Measurements from ENCODE around the gene AQR.
"Not testable (repeated sequence)": the region's sequence is repeated elsewhere in the genome, so short reads cannot be mapped to it uniquely, and the experiment has no call there.

The AQR gene

DNA sequence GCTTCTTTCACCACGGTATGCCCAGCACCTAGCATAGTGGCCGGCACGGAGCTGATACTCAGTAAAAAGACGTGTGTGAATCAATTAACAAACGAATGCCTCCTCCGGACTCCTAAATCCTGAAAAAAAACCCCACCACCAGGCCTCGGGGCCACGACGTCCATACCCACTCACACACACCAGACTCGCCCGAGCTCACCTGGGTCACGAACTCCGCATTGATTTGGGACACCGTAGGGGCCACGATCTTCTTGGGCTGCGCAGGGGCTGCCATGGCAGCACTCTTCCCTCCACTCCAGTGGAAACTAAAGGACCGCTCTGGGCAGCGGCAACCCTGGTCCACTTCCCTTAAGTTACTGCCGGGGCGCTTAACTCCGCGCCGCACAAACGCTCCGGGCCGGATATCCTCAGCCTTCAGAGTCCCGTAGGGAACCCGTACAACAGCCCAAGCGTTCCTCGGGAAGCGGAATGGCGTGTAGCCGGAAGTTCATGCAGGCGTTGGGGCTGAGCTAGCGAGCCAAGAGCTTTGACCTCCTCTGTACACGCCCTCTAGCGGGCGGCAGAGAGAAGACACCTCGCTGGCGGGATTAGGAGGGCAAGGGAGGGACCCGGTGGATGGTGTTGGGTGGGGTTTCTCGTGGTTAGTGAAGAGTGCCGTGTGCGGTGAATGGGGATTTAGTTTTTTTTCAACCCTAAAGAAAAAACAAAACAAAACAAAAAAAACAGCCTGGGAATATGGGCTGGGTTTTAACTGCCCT, at the start of gene AQR:
AQR (minus strand) TSS at position 403 of the 758 bp plus-strand sequence; CDS start at position 274, 129 bp downstream.
- peak; percentile 97 for DNase-seq

DNA sequence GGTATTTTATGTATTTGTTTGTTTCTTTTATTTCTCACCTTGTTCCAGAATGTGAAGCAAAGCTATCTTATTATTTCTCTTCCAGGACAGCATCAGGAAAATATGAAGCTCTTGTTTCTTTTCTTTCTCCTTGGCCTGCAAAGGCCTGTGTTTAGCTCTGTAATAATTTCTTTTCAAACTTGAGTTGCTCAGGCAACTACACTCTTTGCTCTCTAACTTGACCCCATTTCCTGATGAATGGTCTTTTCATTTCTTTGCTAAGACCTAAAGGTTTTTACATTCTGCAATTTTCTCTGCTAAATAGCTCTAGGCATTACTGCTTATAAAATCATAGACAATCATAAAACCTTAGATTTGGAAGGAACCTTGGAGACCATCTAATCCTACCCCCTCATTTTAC, 44.7 kb upstream of the AQR start:
- DNase-seq: peak; percentile 50

DNA sequence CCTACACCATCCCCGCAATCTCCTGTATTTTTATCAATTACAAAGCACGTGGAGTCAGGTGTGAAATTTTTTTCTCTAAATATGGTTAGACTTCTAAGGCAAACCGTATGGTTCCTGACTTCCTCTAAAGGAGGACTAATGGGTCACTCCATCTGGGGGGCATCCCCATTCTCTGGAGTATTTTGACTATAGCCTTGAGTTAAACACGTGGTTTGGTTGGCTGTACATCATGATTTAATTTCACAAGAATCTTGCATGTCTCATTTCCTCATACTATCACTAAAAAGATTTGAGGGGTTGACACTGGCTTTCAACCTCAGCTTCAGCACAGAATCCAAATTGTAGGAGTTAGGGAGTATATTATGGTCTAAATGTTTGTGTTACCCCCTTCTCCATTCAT, 43.8 kb upstream of the AQR start:
- DNase-seq: no peak

DNA sequence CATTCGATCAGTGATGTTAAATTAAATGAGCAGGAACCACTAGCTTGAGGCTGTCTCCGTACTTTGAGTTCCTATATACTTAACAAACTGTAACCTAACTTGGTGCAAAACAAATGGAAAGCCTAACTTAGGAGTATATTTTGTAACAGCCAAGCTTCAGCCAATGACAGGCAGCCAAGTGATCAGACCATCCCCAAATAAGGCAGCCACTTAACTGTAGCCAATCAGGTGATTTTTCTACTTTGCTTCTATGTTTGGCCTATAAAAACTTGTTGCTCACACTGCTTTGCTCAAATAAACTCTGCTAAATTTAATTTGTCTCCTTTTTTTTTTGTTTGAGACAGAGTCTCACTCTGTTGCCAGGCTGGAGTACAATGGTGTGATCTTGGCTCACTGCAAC, 37.9 kb upstream of the AQR start:
- DNase-seq: no peak

DNA sequence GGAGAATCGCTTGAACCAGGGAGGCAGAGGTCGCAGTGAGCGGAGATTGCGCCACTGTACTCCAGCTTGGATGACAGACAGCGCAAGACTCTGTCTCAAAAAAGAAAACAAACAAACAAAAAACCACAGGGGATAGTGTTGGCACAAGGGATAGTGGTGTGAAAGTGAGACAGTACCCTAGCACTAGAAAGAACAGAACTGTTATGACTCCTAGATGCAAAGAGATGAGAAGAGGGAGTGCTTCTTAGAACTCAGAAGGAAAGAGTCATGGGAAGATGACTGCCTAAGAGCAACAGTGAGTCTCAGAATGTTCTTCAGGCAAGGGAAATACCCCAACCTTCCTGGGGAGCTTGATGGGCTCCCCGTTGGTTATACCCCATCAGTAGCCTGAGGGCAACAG, 36.4 kb upstream of the AQR start:
- DNase-seq: no peak

DNA sequence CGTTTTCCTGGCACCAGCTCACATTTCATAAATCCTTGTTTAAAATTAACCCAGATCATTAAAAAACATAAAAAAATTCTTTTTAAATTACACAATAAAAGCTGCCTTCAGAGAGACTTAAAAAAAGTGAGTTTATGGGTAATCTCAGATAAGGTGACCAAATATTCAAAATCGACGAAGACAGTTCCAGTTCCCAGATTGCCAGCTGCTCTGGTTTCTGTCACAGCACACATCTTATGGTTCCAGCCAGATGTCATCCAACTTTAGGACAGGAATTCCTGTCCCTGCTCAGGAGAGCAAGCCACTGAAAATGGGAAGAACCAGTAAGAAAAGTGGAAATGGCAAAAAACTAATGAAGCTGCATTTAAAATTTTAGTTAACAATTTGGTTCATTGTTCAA, 34.4 kb upstream of the AQR start:
- DNase-seq: no peak

DNA sequence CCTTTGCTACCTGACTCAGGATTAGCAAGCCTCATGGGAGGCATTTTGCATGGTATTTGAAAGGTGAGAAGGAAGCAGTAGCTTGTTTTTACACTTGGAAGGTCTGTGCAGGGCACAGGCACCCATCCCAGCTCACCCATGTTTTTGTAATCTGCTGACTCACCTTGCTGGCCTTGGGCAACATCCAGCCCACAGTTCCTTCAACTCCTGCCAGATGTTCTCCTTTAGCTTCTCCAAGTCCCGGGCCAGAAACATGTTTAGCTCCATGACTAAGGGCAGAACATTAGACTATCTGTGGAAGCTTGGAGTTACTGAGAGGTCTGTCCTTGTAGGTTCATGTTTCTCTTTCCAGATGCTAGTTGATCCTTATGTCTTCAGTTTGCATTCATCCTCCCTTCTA, 31.0 kb upstream of the AQR start:
- DNase-seq: no peak

DNA sequence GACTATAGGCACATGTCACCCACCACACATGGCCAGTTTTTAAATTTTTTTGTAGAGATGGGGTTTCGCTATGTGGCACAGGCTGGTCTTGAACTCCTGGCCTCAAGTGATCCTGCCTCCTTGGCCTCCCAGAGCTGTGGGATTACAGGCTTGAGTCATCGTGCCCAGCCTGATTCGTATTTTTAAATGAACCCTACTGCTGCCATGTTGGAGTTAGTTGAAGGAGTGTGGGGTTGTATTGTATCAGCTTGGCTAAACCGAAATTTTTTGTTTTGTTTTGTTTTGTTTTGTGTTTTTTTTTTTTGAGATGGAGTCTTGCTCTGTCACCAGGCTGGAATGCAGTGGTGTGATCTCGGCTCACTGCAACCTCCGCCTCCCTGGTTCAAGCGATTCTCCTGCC, 30.4 kb upstream of the AQR start:
- DNase-seq: no peak

DNA sequence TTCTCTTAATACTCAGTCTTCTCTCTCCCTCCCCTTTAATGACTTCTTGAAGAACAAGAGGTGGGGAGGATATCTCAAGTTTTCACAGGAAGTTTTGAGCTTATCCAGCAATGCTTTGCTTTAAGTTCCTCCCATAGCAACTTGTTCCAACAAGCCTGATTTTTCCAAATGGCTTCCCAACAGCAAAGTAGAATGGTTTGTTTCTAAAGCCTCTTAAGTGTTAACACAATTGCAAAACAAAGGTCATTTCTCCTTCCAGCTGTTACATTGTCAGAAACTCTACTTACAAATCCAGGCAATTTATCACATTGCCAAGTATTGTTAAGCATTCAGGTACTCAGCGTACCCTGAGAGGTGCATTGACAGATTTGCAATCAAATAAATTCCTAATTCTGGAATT, 25.4 kb upstream of the AQR start:
- DNase-seq: no peak

DNA sequence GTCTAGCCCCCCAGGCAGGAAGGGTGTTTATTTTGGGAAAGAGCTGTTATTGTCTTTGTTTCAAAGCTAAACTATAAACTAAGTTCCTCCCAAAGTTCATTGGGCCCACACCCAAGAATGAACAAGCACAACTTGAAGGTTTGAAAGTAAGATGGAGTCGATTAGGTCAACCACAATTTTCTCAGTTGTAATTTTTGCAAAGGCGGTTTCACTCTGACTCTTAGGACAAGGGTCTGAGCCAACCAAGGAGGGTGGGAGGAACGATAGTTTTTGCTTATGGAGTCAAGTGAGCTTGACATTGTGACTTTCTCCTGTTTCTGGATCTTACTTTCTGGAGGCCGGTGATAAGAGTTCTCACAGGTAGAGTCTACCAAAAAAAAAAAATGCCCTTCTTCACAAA, 24.3 kb upstream of the AQR start:
- DNase-seq: no peak

DNA sequence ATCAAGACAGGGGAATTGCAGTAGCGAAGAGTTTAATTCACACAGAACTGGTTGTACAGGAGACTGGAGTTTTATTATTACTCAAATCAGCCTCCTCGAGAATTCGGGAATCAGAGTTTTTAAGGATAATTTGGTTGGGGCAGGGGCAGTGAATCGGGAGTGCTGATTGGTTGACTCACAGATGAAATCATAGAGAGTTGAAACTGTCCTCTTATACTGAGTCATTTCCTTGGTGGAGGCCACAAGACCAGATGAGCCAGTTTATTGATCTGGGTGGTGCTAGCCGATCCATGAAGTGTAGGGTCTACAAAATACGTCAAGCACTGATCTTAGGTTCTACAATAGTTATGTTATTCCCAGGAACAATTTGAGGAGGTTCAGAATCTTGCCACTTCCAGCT, 23.9 kb upstream of the AQR start:
- no peak for DNase-seq

DNA sequence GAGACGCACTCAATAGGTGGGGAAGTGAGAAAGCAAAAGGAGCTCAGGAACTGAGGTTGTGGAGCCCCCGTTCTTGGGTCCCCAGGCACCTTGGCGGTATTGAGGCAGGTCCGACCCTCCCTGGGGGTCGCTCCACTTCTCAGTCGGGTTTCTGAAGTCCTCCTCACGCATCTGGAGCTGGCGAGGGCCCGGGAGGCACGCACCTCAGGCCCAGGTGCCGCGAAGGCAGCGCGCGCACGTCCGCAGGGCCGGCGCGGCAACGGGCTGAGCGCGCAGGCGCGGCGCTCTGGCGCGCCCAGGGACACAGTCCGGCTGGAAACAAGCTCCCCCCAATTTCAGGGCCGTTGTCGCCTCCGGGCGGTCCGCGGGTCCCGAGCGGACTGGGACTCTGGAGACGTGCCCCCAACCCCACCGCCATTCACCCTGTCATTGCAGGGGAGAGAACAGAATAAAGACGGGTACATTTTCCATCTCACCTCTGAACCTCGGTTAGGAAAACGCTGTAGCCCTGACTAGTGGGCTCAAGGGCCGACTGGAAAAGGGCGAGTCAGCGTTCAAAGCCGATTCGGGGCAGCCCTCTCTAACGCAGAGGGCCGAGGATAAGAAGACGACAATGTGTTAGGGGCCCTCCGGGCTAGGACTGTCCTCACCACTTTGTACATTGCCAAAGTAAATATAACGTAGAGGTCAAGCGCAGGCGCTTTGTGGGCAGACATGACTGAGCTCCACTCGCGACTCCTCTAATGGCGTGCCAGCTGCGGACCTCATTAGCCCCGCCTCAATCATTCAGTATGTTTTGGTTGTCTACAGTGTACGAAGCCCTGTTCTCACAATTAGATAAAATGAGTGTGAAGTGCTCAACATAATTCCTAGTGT, 18.7 kb upstream of the AQR start, which contains the start of gene ZNF770:
ZNF770 (minus strand) TSS at position 261 of the 876 bp plus-strand sequence. CDS start 4,853 bp downstream, outside the sequence.
- peak; percentile 95 for DNase-seq

DNA sequence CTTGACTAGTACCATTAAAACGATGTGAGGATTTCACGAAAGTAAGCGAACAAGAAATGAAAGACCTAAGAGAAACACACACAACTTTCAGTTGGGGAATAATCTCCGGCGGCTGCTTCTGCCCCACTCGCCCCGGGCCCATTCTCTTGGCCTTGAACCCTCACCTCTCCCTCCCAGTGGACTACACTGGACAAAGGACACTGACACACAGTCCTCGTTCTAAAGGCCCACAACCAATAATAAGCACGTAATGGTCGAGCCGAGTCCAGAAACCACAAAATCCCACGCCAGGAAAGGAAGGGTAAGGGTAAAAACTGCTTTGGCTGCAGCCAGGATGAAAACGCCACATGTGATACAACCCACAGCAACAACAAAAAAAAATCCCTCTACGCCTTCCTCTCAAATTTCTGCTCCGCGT, 18.1 kb upstream of the AQR start:
- no peak for DNase-seq

DNA sequence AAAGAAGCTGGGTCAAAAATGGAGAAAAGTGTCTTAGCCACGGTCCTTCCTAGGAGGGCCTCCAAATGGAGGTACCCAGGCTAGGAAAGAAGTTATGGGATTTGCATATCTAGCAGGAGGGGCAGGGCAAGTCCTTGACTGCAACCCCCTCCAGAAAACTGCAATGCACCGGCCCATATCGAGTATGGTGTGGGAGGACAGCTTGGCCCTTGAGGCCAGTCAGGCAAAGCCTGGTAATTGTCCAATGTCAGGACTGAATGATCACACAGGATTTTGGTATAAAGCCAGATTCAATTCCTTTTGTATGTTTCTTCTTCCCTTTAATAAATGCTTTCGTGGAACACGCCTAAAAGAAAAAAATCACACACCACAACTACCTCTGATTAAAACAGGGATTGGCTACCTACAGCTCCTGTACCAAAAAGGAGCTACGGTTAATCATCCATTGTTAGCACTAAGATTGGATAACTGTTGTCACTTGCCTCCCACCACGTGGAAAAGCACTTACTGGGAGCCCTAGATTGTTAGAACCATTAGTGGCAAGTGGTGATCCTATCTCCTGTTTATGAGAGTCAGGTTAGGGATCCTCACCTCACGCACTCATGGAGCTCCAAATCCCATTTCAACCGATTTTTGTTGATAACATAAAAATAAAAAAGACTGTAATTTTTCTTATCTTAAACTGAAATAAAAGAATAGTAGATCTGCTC, 17.4 kb upstream of the AQR start:
- peak; percentile 22 for DNase-seq

DNA sequence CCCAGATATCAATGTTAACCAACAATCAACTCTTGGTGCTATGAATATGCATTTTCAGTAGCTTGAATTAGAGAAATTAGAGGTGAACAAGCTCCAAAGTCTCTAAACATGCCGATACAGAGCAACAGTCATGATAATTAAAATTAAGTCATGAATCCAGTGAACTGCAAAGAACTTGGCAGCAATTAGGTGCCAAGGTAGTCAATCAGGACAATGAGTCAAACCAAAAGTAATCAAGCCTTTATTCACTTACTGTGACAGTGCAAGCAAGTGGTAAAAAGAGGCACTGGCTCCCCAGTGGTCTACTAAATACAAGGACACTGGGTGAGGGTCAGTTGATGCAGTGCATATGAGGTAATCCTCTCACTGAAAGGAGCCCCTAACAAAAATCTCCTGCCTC, 16.8 kb upstream of the AQR start:
- no peak for DNase-seq

DNA sequence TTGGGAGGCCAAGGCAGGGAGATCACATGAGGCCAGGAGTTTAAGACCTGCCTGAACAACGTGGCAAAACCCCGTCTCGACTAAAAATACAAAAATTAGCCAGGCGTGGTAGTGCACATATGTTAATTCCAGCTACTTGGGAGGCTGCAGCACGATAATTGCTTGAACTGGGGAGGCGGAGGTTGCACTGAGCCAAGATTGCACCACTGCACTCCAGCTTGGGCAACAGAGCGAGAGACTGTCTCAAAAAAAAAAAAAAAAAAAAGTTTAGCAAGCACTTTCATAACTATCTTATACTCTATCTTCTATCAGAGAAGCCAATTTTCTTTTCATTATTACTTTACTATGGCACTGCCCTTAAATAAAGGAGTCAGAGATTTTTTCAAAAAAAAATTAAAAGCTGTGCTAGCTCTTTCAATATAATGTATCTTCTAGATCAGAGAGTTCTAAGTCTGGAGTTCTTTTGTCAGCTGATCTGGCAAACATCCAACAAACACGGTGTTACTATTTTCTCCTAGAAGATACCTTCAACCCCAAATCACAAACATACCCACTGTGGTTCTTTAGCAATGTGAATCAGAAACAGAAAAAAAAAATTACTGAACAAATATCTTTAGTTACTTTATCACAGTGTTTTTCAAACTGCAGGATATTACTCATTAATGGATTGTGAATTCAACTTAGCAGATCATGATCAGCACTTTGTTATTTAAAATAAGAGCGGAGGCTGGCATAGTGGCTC, 15.5 kb upstream of the AQR start:
- DNase-seq: no peak

DNA sequence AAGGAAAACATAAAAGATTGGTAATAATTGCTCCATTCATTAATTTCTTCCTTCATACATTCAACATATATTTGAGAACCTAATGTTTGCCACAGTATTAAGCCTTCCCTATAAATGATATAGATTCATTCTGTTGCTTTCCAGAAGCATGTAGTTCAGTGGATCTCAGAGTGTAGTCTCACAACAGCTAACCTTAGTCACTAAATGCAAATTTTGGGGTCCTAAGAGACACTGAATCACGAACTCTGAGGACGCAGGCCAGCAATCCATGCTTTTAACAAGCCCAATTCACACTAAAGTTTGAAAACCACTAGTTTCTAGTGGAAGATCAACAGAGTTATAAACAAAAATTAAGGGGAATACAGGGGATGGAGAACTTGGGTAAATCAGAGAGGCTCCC, 7.2 kb upstream of the AQR start:
- no peak for DNase-seq

DNA sequence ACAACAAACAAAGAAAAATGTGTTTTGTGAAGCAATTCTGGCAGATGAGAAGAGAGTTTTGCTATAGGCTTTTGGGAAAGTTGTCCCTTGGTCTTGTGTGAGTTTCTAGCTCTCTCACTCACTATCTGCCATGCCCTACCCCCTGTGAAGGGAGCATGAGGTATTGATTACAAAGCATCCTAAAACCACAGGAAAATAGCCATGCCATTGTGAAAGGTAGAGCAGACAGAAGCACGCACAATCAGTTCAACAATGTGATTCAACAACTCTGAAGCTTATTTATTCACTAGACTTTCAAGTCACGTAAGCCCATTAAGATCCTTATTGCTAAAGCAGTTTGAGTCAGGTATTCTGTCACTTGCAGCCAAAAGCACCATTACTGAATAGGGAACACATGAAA, 6.5 kb upstream of the AQR start:
- no peak for DNase-seq

DNA sequence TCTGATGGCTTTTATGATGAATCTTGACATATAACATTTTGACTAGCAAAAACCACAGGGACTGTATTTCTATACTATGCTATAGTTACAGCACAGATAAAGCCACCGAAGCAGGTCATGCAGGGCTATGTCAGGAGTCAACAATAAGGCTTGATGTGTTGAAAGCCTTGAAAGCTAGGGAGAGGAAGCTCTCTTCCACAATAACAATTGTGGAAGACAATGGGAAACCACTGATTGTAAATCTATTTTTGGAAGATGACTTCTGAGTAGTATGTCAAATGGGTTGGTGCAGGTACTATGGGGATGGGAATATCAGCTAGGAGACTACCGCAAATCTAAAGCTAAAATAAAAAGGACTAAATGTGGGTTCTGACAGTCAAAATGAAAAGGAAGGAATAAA, 4.0 kb upstream of the AQR start:
- no peak for DNase-seq

DNA sequence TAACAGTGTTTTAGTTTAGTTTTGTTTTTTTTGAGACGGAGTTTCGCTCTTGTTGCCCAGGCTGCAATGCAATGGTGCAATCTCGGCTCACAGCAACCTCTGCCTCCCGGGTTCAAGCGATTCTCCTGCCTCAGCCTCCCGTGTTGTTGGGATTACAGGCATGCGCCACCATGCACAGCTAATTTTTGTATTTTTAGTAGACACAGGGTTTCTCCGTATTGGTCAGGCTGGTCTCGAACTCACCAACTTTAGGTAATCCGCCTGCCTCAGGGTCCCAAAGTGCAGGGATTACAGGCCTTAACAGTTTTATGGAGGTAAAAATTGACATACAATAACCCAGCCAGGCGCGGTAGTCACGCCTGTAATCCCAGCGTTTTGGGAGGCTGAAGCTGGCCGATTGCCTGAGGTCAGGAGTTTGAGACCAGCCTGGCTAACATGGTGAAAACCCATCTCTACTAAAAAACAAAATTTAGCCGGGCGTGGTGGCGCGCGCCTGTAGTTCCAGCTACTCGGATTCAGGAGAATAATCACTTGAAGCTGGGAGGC, 629 bp upstream of the AQR start:
- DNase-seq: not testable (repeated sequence)

DNA sequence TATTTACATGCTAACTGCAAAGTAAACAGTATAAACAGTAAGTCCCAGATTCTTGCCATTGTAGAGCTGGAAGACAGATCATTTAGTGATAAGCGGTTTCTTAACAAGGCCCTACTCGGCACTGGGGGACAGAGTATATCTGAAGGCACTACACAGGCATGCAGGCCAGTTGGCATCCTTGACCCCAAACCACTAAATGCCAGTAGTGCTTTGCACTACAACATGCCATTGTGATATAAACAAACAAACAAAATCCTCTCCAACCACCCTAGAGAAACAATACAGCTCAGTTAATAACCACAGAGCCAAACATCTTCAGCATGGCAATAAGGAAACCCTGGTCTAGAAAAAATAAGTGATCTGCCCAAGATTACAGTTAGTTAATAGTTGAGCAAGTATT, 5.3 kb downstream of the AQR start:
- DNase-seq: no peak

DNA sequence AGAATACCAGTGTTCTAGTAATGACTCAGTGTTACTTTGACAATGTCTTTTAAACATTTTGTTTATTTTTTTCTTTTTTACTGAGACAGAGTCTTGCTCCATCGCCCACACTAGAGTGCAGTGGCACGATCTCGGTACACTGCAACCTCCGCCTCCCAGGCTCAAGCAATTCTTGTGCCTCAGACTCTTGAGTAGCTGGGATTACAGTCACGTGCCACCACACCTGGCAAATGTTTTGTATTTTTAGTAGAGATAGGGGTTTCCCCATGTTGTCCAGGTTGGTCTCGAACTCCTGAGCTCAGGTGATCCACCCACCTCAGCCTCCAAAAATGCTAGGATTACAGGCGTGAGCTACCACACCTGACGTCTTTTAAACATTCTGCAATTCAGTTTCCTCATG, 15.7 kb downstream of the AQR start:
- DNase-seq: no peak

DNA sequence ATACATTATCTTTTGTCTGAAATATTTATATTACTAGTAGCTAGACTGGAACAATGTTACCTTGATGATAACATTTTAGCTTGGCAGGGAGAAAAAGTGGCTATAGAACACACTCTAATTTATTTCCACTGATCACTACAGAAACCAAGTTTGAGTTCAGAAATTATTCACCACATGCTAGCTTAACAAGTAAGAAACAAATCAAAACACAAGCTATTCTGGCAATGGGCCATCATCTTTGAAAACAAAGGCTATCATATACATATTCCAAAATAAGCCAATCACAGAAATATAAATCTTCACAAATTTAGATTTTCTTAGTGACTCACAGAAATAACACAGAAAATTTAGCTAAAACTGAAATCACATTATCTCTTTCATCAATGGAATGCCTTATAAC, 17.1 kb downstream of the AQR start:
- DNase-seq: no peak
